LNCaP clone FGC (cell line): ENCODE data around the gene CEP192.

Experiments
- DNase-seq: peaks from one replicate; pipeline ENCODE4 v3.0.0-alpha.2; 2011; ENCODE audit warnings: low read depth
- H3K4me3 ChIP-seq: 2 replicates; pipeline ENCODE4 v1.5.1; 2011; ENCODE audit warnings: mild to moderate bottlenecking, low read depth, low read length, control low read depth
- TF ChIP-seq, protein P1 (sequence below): IDR thresholded peaks from 2 replicates; pipeline ENCODE4 v1.5.1; 2012; ENCODE audit warnings: mild to moderate bottlenecking; ENCODE audit not compliant: control insufficient read depth, insufficient read depth; ENCODE audit errors: extremely low read depth

Gene CEP192

DNA sequence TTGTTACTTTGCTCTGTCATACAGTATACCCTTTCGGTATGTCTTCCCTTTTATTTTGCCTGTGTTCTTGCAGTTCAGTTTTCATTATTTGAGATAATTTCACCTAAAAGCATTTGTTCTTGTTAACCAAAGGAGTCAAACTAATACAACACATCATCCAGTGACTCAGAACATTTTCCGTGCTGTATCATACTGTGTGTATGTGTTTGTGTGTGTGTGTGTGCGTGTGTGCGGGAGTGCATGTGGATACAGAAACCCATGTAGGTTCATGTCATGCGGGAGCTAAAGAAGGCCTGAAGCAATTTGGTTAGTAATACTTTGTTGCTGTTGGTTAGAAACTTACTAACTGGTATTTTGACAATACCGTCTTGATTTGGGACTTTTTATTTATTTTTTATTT is 60.0 kb downstream of the CEP192 start:
- H3K4me3 ChIP-seq, result no peak overlapping the region
- no peak for DNase-seq
- TF ChIP-seq, protein P1, sequence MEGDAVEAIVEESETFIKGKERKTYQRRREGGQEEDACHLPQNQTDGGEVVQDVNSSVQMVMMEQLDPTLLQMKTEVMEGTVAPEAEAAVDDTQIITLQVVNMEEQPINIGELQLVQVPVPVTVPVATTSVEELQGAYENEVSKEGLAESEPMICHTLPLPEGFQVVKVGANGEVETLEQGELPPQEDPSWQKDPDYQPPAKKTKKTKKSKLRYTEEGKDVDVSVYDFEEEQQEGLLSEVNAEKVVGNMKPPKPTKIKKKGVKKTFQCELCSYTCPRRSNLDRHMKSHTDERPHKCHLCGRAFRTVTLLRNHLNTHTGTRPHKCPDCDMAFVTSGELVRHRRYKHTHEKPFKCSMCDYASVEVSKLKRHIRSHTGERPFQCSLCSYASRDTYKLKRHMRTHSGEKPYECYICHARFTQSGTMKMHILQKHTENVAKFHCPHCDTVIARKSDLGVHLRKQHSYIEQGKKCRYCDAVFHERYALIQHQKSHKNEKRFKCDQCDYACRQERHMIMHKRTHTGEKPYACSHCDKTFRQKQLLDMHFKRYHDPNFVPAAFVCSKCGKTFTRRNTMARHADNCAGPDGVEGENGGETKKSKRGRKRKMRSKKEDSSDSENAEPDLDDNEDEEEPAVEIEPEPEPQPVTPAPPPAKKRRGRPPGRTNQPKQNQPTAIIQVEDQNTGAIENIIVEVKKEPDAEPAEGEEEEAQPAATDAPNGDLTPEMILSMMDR, result no peak

DNA sequence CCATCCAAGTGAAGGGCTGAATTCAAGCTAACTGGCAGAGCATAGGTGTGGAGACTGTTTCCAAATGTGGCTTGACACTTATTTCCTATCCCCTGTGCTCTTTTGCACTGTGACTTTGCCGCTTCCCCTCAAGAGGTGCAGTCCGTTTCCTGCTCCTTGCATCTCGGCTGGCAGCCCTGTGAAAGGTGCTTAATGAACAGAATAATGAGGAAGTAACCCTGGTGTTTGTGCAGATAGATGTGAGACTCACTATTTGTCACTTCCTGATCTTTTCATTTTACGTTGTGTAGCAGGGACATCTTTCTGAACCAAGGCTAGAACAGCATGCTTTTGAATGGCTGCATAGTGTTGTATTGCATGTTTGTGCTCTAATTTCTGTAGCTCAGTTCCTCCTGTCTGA is 60.8 kb downstream of the CEP192 start:
- TF ChIP-seq, protein P1, result no peak
- no peak for DNase-seq
- no peak overlapping the region for H3K4me3 ChIP-seq

- no peak for DNase-seq
- no peak overlapping the region for H3K4me3 ChIP-seq
- TF ChIP-seq, protein P1, result no peak
Measured at GRCh38 chr18:13054336-13054735, 63.2 kb downstream of the CEP192 start.

- H3K4me3 ChIP-seq, result no peak overlapping the region
- no peak for DNase-seq
- TF ChIP-seq, protein P1, result no peak
Measured at GRCh38 chr18:13061630-13062189, 70.5 kb downstream of the CEP192 start.

DNA sequence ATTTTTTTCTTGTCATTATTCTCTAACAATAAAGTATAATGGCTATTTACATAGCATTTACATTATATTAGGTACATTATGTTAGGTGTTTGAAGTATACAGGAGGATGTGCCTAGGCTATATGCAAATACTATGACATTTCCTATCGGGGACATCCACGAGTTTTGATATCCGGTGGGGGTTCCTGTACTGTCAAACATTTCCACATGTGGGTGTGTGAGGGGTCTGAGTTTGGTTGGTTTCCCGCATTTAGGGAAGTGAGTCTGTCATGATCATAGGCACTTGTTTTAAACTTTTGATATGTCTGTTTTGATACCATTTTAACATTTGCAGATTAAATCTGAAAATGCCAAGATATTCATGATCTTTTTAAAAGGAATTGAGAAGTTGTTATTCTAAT is 76.0 kb downstream of the CEP192 start:
- no peak overlapping the region for H3K4me3 ChIP-seq
- DNase-seq, result no peak
- TF ChIP-seq, protein P1, result no peak

DNA sequence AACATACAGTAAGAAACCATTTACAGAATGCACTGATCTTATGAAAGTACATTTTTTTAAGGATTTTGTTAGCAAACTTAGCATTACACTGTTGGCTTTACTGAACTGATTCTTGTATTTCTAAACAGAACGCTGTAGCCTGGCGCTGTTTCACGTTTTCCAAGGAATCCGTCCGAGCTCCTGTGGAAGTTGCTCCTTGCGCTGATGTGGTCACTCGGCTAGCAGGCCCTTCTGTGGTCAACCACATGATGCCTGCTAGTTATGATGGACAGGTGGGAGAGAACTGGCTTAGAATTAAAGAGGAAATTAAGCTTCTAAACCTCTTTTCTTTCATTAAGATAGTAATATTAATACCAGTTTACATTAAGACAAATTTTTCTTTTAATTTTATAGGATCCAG is 76.8 kb downstream of the CEP192 start:
- DNase-seq, result no peak
- TF ChIP-seq, protein P1, result no peak
- no peak overlapping the region for H3K4me3 ChIP-seq

DNA sequence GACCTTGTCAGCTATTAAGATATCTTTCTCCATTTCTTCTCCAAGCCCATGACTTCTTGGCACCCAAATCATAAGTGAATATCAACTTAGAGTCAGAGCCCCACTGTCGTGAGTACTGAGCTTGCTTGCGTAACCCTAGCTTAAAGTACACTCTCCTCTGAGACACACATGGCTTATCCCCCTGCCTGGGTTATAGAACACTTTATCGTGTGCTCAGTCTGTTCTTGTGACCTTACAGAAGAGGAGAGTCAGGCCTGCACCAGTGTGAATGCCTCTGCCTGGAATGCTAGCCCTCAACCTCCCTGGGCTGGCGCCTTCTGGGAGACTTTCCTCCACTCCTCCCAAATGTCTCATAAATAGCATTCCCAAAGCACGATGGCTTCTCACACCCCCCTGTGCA is 79.3 kb downstream of the CEP192 start:
- H3K4me3 ChIP-seq, result no peak overlapping the region
- no peak for DNase-seq
- TF ChIP-seq, protein P1, result no peak
